Glutamatergic neuron (in vitro differentiated cells): ENCODE results near the gene PHACTR3. TPM values are rescaled to one million over a fixed set of nuclear protein-coding genes. Genes with fewer than 3 reads are reported as not detected.

Experiments used
- DNase-seq: peaks from one replicate; pipeline ENCODE4 v3.0.0; 2022
- H3K27ac Mint-ChIP-seq: one replicate; pipeline ENCODE4 v1.8.0; 2020; ENCODE audit warnings: mild to moderate bottlenecking, mixed read lengths, inconsistent platforms; ENCODE audit not compliant: unreplicated experiment
- H3K27me3 Mint-ChIP-seq: one replicate; pipeline ENCODE4 v1.8.0; 2020; ENCODE audit warnings: mild to moderate bottlenecking, moderate library complexity, mixed read lengths, inconsistent platforms; ENCODE audit not compliant: unreplicated experiment
- H3K36me3 Mint-ChIP-seq: one replicate; pipeline ENCODE4 v1.8.0; 2020; ENCODE audit warnings: mild to moderate bottlenecking, mixed read lengths, inconsistent platforms; ENCODE audit not compliant: unreplicated experiment
- H3K4me1 Mint-ChIP-seq: one replicate; pipeline ENCODE4 v1.8.0; 2020; ENCODE audit warnings: mild to moderate bottlenecking, low read depth, mixed read lengths, inconsistent platforms; ENCODE audit not compliant: unreplicated experiment
- H3K4me3 Mint-ChIP-seq: one replicate; pipeline ENCODE4 v1.8.0; 2020; ENCODE audit warnings: mild to moderate bottlenecking, mixed read lengths, inconsistent platforms; ENCODE audit not compliant: unreplicated experiment
- H3K9me3 Mint-ChIP-seq: one replicate; pipeline ENCODE4 v1.8.0; 2020; ENCODE audit warnings: mild to moderate bottlenecking, moderate library complexity, mixed read lengths, inconsistent platforms; ENCODE audit not compliant: unreplicated experiment
- total RNA-seq: library from RNA; stranded (reverse); fragmentation: NEBNext Ultra II Directional; extraction: Animal tissue kit (Norgen Biotek cat#: 25700); gene quantifications from one replicate; pipeline ENCODE4 v1.2.1, GENCODE V29; 2021; ENCODE audit not compliant: unreplicated experiment
- TF ChIP-seq, protein P1 (sequence below): fragments of 200-600 bp; sonication (generic); IDR thresholded peaks from one replicate; pipeline ENCODE4 v1.5.0; 2021; ENCODE audit not compliant: partially characterized antibody, unreplicated experiment

The PHACTR3 gene
- total RNA-seq, 1 donor from 2014 or later: 37.0 TPM

DNA sequence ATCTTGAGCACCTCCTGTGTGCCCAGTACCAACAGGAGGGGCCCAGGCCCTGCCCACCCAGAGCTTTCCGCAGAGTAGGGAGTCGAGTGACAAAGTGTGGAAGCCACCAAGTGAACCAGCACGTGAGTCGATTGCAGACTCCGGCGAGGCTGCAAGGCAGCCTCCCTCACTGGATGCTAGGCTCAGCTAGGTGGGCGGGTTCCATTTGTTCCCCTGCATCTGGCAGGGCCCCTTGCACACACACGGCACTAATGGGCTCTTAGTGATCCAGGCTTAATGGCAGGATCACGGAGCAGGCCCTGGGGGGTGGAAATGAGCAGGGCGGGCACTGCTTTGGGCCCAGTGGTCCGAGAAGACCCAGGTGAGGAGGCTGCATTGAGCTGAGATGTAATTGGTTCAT lies 140.4 kb downstream of the PHACTR3 start:
- H3K27ac Mint-ChIP-seq: no peak overlapping the region
- H3K9me3 Mint-ChIP-seq: peaks cover 3% of the 10 kb centered on the region
- peaks cover 10% of the 10 kb centered on the region for H3K27me3 Mint-ChIP-seq
- DNase-seq: no peak
- TF ChIP-seq, protein P1, sequence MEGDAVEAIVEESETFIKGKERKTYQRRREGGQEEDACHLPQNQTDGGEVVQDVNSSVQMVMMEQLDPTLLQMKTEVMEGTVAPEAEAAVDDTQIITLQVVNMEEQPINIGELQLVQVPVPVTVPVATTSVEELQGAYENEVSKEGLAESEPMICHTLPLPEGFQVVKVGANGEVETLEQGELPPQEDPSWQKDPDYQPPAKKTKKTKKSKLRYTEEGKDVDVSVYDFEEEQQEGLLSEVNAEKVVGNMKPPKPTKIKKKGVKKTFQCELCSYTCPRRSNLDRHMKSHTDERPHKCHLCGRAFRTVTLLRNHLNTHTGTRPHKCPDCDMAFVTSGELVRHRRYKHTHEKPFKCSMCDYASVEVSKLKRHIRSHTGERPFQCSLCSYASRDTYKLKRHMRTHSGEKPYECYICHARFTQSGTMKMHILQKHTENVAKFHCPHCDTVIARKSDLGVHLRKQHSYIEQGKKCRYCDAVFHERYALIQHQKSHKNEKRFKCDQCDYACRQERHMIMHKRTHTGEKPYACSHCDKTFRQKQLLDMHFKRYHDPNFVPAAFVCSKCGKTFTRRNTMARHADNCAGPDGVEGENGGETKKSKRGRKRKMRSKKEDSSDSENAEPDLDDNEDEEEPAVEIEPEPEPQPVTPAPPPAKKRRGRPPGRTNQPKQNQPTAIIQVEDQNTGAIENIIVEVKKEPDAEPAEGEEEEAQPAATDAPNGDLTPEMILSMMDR: no peak
- H3K4me3 Mint-ChIP-seq: no peak overlapping the region
- H3K36me3 Mint-ChIP-seq: no peaks in the 10 kb centered on the region
- H3K4me1 Mint-ChIP-seq: peaks cover 8% of the 10 kb centered on the region

DNA sequence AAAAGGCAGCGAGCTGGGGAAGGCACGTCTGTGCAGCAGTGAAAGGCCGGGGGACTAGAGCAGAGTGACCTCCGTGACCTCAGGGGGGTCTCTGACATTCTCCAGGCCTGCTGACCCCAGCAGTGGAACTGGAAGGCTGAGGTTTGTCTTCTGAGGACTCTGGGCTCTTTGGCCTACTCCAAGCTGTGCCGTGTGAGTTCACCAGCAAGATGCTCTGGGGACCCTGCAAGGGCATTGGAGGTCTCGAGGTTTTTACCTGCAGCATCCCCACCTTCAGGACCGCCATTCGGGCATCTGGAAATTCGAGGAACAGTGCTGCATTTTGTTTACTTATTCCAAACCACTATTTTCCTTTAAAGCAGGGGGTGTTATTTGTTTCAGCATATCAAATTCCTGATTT lies 140.9 kb downstream of the PHACTR3 start:
- TF ChIP-seq, protein P1: no peak
- Mint-ChIP-seq H3K4me1 (peaks cover 8% of the 10 kb centered on the region), H3K9me3 (peaks cover 3% of the 10 kb centered on the region), H3K27me3 (peaks cover 11% of the 10 kb centered on the region), H3K36me3 (no peaks in the 10 kb centered on the region), H3K4me3 (no peak overlapping the region), H3K27ac (no peak overlapping the region)
- DNase-seq: no peak

DNA sequence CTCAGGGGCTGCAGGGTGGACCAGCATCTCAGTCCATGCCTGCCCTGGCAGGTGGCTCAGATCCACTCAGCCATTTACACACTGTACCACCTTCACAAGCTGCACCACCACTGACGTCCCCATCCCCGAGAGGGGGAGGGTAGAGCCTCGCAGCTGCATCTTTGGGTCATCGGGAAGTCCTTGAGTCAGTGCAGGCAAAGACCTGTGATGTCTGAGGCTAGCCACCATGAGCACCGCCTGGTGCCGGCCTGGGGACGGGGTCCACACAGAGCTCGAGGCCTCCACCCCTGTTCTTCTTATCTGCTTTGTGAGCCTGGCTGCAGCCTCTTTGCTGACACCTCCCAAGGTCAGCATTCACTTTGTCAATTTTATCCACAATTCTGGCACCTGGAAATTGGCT lies 141.4 kb downstream of the PHACTR3 start:
- H3K4me3 Mint-ChIP-seq: no peak overlapping the region
- H3K4me1 Mint-ChIP-seq: peaks cover 8% of the 10 kb centered on the region
- H3K36me3 Mint-ChIP-seq: no peaks in the 10 kb centered on the region
- H3K27me3 Mint-ChIP-seq: peaks cover 13% of the 10 kb centered on the region
- peaks cover 3% of the 10 kb centered on the region for H3K9me3 Mint-ChIP-seq
- TF ChIP-seq, protein P1: no peak
- H3K27ac Mint-ChIP-seq: no peak overlapping the region
- no peak for DNase-seq

DNA sequence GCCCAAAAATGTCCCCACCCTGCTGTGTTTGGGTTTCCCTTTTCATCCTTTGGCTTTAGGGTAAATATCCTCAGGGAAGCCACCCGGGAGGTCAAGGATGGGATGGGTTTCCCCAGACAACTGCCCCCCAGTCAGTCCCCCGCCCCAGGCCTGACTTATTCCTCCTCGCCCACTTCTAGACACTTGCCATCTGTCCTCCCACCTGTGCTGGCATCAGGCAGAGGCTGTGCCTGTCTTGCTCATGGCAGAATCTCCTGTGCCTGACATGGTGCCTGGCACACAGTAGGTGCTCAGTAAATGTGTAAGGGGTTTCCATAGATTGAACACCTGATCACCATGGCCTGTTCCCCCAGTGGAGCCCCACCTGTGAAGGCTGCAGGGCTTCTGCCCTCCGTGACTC lies 141.8 kb downstream of the PHACTR3 start:
- H3K36me3 Mint-ChIP-seq: no peaks in the 10 kb centered on the region
- H3K9me3 Mint-ChIP-seq: peaks cover 3% of the 10 kb centered on the region
- TF ChIP-seq, protein P1: no peak
- H3K27ac Mint-ChIP-seq: no peak overlapping the region
- H3K4me1 Mint-ChIP-seq: peaks cover 11% of the 10 kb centered on the region
- peaks cover 13% of the 10 kb centered on the region for H3K27me3 Mint-ChIP-seq
- no peak for DNase-seq
- no peak overlapping the region for H3K4me3 Mint-ChIP-seq

DNA sequence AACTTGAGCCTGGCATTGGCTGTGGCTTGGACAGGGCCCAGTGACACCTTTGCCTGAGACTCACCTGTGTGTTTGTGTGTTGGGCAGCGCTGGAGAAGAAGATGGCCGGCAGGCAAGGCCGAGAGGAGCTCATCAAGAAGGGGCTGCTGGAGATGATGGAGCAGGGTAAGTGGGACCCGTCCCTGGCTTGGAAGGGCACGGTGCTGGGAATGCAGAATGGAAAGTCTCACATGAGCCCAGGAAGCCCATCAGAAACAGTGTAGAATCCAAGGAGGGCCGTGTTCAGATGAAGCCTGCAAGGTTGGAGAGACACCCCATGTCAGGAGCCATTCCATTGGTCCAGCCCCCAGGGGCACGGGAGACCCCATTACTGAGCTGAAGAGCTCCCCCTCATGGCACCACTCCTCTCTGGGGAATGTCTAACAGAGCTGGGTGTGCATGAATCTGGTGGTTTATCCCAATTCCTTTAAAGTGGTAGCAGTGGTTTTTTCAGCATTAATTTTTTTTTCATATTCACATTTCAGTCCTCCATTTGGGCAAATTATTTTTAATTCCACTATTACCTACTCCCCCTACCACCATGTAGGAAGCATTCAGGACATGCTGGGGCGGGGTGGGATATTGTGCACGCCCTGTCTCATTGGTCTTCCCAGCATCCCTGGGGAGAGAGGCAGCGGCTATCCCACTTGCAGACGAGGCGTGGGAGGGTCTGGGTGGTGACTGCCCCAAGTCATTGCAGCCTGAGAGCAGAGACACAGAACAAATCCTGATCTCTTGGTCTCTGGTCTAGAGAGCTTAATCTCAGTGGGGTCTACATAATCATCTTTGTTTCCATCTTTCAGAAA lies 143.6 kb downstream of the PHACTR3 start:
- Mint-ChIP-seq H3K27ac (no peak overlapping the region), H3K9me3 (peaks cover 3% of the 10 kb centered on the region), H3K4me3 (no peak overlapping the region), H3K36me3 (no peaks in the 10 kb centered on the region), H3K27me3 (peaks cover 12% of the 10 kb centered on the region), H3K4me1 (peaks cover 16% of the 10 kb centered on the region)
- TF ChIP-seq, protein P1: no peak
- DNase-seq: no peak
